ENCODE data around the gene DENND2D.
A peak's percentile ranks its signal among the peaks of the same experiment; 100 is the strongest.

Gene DENND2D

GRCh38 chr1:111199881-111200801 lies at the start of gene DENND2D:
Gene DENND2D (minus strand): TSS chr1:111200646. CDS start chr1:111200459, 187 bp downstream.
- DNase-seq = peak; percentile 57 to 58

GRCh38 chr1:111249960-111250359 lies 49.5 kb upstream of the DENND2D start:
- no peak for DNase-seq

DNA sequence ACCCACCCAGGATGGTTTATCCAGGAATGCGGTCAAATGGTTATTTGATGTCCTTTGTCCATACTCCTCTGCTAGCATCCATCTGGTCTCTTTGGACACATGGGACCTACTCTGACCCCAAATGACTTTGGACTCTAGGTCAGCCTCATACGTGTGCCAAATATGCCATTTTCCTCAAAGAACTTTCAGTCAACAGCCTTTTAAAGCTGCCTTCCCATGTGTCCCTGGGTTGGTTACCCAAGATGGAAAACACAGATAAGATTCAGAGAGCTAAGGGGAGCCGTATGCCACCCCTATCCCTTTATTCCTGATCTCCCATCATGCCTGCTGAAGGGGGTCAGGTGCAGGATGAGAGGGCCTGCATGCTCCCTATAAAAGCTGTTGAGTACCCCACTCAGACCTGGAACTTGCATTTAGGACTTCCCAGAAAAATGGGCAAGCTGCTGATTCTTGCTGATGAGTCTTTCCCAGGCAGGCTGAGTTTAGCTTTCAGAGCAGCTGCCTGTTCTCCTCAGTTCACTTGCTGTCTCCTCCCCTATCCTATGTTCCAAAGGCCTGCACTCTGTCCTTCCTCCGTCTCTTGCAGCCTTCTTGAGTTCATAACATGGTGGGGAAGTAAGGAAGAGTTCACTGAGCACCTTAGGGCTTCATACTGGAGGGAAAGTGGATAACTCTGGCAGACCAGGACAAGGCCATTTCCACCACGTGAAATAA lies 46.8 kb upstream of the DENND2D start:
- DNase-seq = no peak

- DNase-seq = no peak
Measured at GRCh38 chr1:111242805-111243523, 42.5 kb upstream of the DENND2D start.

DNA sequence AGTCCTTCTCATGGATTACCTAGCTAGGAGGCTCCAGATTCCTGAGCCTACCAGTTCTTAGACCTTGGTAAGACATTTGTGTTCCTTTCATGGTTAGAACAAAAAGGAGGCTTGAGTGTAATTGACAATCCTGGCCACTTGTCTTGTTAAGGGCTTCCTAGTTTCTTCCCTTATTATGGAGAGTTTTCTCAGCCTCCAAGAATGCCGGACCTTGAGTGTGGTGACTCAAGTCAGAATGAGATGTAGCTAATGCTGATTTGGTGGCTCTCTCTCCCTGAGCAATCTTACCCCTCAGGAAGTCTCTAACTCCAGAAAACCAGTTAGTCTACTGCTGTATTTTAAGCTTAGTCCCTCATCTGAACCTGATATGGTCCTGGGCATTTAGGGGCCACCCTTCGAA lies 41.4 kb upstream of the DENND2D start:
- DNase-seq = no peak

DNA sequence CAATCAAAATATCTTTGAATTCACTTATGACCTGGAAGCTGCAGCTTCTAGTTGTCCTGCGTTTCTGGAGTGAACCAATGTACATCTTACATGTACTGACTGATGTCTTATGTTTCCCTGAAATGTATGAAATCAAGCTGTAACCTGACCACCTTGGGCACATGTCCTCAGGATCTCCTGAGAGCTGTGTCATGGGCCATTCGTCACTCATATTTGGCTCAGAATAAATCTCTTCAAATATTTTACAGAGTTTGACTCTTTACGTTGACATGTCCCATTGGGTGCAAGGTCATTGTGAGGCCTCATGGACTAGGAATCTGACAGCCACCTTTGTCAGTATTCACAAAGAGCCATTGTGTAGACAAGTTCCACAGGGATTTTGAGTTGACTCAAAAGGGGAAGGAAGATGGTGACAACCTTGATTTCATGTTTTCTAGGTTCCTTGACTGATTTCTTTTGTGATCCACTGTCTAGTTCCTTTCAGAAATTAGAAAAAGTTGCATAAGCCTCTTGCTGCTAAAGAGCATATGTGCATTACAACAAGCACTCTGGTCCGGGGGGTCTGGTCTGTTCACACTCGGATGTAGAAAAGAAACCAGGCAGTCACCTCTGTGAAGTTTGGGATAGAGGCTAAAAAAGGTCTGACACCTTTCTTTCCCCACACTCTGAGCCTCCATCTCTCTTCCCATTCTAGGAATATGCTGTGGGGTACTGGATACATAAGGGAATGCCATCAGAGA lies 37.8 kb upstream of the DENND2D start:
- DNase-seq = no peak

- no peak for DNase-seq
Measured at GRCh38 chr1:111236806-111237205, 36.4 kb upstream of the DENND2D start.

- DNase-seq = no peak
Measured at GRCh38 chr1:111236379-111236778, 35.9 kb upstream of the DENND2D start.

DNA sequence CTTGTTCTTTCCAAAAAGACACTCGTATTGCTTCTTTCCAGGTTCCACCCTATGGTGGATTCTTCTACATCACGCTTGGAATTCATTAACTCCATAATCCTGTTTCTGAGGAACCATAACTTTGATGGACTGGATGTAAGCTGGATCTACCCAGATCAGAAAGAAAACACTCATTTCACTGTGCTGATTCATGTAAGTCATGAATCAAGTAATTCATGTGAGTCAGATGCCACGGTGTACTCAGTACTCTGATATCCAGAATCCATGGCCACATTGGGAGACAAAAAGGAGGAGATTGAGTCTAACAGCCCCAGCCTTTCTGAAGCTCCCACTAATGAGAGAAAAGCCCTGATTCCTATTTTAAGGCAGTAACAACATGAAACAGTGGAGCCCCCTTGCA lies 34.4 kb upstream of the DENND2D start:
- no peak for DNase-seq

DNA sequence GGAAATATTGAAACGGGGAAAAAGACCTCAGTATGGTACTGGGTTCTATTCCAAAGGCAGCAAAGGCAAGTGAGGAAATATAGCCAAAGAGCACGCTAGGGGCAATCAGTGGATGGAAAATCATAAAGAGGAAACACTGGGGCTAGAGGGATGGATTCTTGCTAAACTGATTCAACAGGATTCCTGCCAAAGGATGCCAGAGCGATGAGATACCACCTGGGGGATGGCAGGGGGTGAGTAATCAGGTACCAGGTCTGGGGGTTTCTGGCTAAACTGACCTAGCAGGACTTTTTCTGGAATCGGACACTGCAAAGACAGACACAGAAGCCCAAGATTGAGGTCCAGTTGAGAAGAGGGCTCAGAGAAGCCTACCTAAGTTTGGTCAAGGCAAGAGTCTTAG lies 33.8 kb upstream of the DENND2D start:
- DNase-seq = no peak

DNA sequence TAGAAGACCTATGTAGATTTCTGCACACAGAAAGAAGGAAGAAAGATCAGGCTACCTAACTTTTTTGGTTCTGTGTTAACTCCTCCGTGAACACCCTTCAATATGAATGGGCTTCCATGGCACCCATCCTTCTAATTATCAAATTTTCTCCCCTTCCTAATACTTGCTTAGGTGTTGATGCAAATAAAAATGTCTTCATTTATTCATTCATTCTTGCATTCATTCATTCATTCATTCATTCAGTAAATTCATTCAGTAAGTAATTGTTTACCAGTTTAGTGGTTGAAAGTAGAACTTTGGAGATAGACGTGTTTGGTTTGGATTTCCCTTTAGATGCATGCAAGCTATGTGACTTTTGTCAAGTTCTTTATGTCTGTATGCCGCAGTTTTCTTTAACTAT lies 31.7 kb upstream of the DENND2D start:
- no peak for DNase-seq

DNA sequence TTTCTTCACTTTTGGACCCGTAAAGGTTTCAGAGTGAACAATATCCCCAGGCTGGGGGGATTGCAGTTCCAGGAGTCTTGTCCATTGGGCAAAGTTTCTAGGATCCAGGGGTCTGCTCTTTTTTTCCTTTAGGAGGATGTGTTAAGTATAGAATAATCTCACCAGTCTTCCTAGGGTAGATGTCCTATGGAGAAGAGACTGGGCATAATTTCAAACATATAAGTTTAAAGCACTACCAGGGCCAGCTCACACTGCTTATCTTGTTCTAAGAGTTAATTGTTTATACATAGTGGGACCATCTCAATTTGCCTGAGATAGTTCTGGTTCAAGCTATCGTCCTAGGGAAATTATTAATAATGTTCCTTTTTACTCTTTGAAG lies 28.3 kb upstream of the DENND2D start:
- no peak for DNase-seq

DNA sequence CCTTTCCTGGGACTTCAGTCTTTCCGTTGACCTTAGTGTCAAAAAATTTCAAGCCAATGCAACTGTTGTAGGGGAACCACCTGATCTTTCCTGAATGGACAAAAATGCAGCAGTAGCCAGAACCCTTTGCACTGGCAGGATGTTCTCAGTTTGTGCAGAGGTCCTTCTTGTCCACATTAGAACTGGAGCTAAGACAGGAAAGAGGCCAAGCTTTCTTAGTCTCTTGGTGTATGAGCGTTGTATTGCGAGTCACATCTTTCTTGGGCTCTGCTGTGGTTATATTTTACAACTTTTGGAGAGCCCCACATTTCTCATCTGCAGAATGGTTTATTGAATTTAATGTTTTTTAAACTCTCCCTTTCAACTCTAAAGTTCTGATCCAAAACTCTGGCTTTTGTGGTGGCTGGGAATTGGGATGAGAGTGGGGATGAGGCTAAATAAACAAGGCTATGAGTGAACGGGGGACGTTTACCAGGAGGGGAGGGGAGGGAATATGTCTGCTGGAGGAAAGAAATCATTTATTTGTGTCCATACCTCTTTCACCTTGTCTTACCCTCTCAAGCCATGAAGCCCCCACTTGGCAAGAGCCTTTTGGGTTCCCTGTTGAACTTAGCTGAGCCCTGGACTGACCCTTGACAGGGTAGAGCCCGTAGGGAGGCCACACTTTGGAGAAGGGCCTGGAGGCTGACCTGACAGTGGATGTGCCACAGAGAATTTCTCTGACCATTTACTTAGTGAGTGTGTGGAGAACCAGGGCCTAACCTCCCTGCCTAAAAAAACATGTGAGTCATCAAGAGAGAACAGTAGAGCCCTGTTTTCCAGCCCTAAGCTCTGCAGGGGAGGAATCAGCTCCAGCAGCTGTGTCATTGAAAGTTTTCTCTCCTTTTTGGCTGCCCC lies 27.7 kb upstream of the DENND2D start:
- DNase-seq = no peak

- DNase-seq = no peak
Measured at GRCh38 chr1:111227434-111227833, 27.0 kb upstream of the DENND2D start, which contains the start of gene CHI3L2. Gene CHI3L2 (plus strand): TSS chr1:111227713. CDS start chr1:111227730, 17 bp downstream.

DNA sequence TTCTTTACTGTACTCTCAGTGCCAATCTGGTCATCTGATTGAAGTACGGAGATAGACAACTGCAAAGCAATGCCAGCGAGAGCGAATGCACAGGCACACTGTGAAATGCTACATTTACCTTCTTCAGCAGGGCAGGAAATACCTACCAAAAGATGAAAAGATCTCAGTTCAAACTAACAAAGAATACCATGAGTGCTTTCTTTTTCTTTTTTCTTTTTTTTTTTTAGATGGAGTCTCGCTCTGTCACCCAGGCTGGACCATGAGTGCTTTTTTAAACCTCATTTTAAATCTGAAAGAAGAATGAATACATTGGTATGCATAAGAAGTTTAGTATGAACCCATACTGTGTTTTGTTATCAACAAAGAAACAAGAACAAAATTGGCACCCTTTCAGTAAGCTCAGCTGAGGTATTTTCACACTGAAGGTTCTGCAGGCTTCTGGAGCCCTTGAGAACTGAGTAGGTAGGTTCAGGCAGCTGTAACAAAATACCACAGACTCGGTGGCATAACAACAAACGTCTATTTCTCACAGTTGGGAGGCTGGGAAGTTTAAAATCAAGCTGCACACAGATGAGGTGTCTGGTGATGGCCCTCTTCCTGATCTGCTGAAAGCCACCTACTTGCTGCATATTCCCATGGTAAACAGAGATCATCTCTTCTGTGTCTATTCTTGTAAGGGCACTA lies 25.4 kb upstream of the DENND2D start:
- no peak for DNase-seq

DNA sequence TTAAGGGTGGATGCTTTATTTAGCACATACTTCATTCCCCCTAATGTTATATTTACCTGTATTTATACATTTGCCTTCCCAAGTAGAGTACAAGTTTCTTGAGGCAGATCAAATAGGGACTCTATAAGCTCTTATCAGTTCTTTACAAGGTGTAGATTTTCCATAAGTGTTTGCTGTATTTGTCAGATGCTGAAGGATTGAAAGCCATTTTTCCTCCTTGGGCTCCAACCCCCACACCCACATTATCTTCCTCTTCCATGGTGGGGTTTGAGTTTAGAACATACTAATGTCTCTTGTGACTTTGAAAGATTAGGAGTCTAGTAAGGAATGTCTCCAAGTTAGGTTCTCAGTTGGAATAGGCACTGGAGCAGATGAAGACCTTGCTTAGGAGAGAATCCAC lies 24.6 kb upstream of the DENND2D start:
- no peak for DNase-seq

DNA sequence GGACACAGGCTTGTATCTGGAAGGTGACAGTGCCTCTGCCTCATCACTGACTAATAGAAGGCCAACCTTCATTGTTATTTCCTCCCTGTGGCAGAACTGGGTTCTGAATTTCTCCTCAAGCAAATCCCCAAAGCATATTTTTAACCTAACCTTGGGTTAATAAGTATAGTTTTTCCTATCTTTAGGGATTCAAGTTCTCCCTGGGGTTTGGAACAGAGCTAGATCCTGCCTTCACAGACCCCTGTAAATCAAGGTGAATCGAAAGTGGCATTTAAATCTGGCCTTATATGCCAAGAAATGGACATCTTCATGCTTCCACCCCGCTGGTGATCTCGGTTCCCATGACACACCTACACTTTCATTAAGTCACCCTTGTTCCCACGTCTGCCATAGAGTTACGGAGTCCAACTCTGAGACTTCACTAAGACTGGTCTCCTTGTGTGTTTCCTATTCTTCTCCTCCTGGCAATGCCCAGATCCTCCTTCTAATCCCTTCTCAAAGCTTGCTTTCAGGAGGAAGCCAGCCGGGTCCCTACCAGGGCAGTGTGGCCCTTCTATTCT lies 22.8 kb upstream of the DENND2D start:
- DNase-seq = no peak

DNA sequence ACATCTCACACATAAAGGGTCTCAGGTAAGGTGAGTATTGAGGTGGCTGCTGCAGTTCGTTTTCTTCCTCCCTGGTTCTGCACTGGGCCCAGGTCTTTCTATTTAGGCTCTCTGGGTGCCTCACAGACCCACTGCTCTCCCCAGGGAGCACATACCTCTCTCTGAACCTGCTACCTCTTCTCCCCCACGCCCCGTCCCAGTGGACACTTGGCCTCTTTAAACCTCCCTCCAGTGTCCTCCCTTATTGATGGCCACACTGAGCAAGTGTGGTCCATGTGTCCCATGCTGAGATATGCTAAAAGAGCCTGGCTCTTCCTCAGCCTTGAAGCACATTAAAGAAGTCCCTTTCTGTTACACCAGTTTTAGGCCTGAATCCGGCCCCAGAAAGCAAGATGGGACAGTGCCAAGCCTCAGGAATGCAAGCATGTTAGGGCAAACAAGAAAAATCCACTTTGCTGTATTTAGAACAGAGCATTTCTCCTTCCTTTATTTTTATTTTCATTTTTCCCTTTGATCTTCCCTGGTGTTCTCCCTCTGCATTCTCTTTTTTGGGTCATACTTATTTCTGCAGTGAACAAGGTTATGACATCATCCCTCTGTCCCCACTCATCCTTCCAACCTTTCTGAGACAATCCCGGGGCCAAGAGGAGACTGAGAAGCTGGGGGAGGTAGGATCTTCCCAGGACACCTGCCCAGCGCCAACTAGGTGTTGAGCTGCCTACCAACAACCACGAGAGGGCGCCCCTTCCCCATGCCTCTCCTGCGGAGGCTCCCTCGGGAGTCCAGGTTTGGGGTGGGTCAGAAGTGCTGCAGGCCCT lies 22.1 kb upstream of the DENND2D start:
- peak; percentile 75 to 87 for DNase-seq

GRCh38 chr1:111221633-111222291 lies 21.3 kb upstream of the DENND2D start:
- DNase-seq = peak in 1 of 2 donors; percentile 45

Measured in stimulated activated CD4-positive, alpha-beta T cell treated with anti-CD3 and anti-CD28 coated beads, Interleukin-2, amount 100 ng/mL, for 48 hours (primary cell).